Stimulated activated CD8-positive, alpha-beta memory T cell treated with anti-CD3 and anti-CD28 coated beads, Interleukin-15, amount 100 ng/mL, for 4 hours (primary cell): ENCODE measurements around the gene MKRN2.
"Not testable (repeated sequence)": the region's sequence is repeated elsewhere in the genome, so short reads cannot be mapped to it uniquely, and the experiment has no call there.

ENCODE experiments used
- DNase-seq, 2 donors: peaks; one replicate each; pipeline ENCODE4 v3.0.0-alpha.2; 2020; ENCODE audit warnings: low read depth in 2 of 2

Gene MKRN2

GRCh38 chr3:12630843-12631242 lies 74.0 kb downstream of the MKRN2 start:
- DNase-seq = not testable (repeated sequence)

GRCh38 chr3:12632523-12632922 lies 75.6 kb downstream of the MKRN2 start:
- no peak for DNase-seq

- DNase-seq = no peak
Measured at GRCh38 chr3:12633108-12633507, 76.2 kb downstream of the MKRN2 start.
